ENCODE results near the gene SF3B3.

Gene SF3B3

GRCh38 chr16:70484867-70485266, 38.7 kb upstream of the SF3B3 start:
- Histone ChIP-seq H3K9ac (ENCODE audit: low read length) (no peak overlapping the region), H3K9me3 (ENCODE audit: control insufficient read depth, low read depth, low read length) (no peaks in the 10 kb centered on the region), H3K27me3 (ENCODE audit: control insufficient read depth, insufficient read depth, low read length) (no peaks in the 10 kb centered on the region), H3K4me3 (ENCODE audit: low read length) (no peak overlapping the region), H3K36me3 (ENCODE audit: control insufficient read depth, low read depth, low read length) (peaks cover 25% of the 10 kb centered on the region), H3K27ac (ENCODE audit: low read length) (no peak overlapping the region), H3K4me1 (ENCODE audit: control insufficient read depth, low read depth, low read length) (no peaks in the 10 kb centered on the region)

DNA sequence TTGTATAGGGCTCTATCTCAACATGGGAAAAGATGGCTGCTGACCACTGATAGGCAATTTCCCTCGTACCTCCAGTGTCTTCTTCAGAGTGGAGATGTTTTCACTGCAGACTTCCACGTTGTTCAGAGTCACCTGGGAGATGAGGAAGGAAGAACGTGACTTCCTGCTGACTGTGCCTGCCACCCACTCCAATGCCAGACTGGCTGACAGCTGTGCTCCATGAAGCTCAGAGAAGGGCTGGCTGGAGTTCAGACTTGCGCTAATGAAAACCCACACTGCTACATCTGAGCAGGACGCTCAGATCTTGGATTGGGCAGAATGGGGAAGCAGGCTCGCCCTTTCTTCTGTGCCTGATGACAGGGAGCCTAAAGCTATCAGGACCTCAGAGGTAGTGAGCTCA, 33.4 kb upstream of the SF3B3 start:
- H3K9ac ChIP-seq (ENCODE audit: low read length), result no peak overlapping the region
- no peaks in the 10 kb centered on the region for H3K27me3 ChIP-seq (ENCODE audit: control insufficient read depth, insufficient read depth, low read length)
- H3K27ac ChIP-seq (ENCODE audit: low read length), result no peak overlapping the region
- no peaks in the 10 kb centered on the region for H3K9me3 ChIP-seq (ENCODE audit: control insufficient read depth, low read depth, low read length)
- no peak overlapping the region for H3K4me3 ChIP-seq (ENCODE audit: low read length)
- H3K36me3 ChIP-seq (ENCODE audit: control insufficient read depth, low read depth, low read length), result peaks cover 9% of the 10 kb centered on the region
- no peaks in the 10 kb centered on the region for H3K4me1 ChIP-seq (ENCODE audit: control insufficient read depth, low read depth, low read length)

- Histone ChIP-seq H3K9me3 (ENCODE audit: control insufficient read depth, low read depth, low read length) (no peaks in the 10 kb centered on the region), H3K27ac (ENCODE audit: low read length) (no peak overlapping the region), H3K4me3 (ENCODE audit: low read length) (no peak overlapping the region), H3K36me3 (ENCODE audit: control insufficient read depth, low read depth, low read length) (peaks cover 29% of the 10 kb centered on the region), H3K9ac (ENCODE audit: low read length) (no peak overlapping the region), H3K27me3 (ENCODE audit: control insufficient read depth, insufficient read depth, low read length) (no peaks in the 10 kb centered on the region), H3K4me1 (ENCODE audit: control insufficient read depth, low read depth, low read length) (no peaks in the 10 kb centered on the region)
Measured at GRCh38 chr16:70493802-70494201, 29.8 kb upstream of the SF3B3 start.

GRCh38 chr16:70494202-70494770, 29.3 kb upstream of the SF3B3 start:
- no peaks in the 10 kb centered on the region for H3K9me3 ChIP-seq (ENCODE audit: control insufficient read depth, low read depth, low read length)

GRCh38 chr16:70494777-70495176, 28.8 kb upstream of the SF3B3 start:
- H3K27ac ChIP-seq (ENCODE audit: low read length), result no peak overlapping the region

More at GRCh38 chr16:70494202-70494770, 29.3 kb upstream of the SF3B3 start:
- H3K36me3 ChIP-seq (ENCODE audit: control insufficient read depth, low read depth, low read length), result peaks cover 30% of the 10 kb centered on the region
- H3K9ac ChIP-seq (ENCODE audit: low read length), result no peak overlapping the region
- no peaks in the 10 kb centered on the region for H3K4me1 ChIP-seq (ENCODE audit: control insufficient read depth, low read depth, low read length)
- H3K4me3 ChIP-seq (ENCODE audit: low read length), result no peak overlapping the region
- H3K27me3 ChIP-seq (ENCODE audit: control insufficient read depth, insufficient read depth, low read length), result no peaks in the 10 kb centered on the region
- no peak overlapping the region for H3K27ac ChIP-seq (ENCODE audit: low read length)

DNA sequence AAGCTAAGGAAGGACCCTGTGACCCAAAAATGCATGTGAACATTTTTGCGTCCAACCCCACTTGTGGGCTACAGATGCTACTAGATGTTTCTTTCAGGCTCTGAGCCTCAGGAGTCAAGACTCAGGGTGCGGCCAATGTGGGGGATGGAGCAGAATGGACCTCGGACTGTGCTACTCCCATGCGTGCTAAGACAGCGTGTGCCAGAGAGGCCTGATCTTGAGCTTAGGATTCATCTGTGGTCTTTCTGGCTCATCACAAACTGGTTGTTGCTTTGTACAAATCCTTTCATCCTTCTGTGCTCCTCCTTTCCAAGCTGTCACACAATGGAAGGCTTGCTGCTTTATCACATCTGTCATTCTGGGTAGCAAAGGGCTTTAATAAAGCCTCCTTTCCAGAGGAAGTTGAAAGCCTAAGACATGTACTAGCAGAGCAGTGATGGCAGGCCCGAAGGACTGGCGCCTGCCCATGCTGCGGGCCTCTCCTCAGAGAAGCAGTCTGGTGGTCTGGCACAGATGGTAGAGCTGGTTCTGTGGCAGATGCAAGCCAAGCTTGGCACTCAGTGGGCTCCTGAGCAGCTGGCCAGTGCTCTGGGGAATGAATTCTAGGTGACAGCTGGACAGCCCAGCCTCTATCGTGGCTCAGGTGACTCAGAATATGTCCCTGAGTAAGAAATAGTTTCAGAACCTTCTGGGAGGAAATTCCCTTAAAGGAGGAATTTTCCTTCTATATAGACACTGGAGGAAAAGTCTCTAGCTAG, 28.0 kb upstream of the SF3B3 start:
- Histone ChIP-seq H3K9me3 (ENCODE audit: control insufficient read depth, low read depth, low read length) (no peaks in the 10 kb centered on the region), H3K27ac (ENCODE audit: low read length) (no peak overlapping the region), H3K27me3 (ENCODE audit: control insufficient read depth, insufficient read depth, low read length) (no peaks in the 10 kb centered on the region), H3K9ac (ENCODE audit: low read length) (no peak overlapping the region), H3K4me3 (ENCODE audit: low read length) (no peak overlapping the region), H3K36me3 (ENCODE audit: control insufficient read depth, low read depth, low read length) (peaks cover 30% of the 10 kb centered on the region), H3K4me1 (ENCODE audit: control insufficient read depth, low read depth, low read length) (no peaks in the 10 kb centered on the region)

More at GRCh38 chr16:70494777-70495176, 28.8 kb upstream of the SF3B3 start:
- H3K36me3 ChIP-seq (ENCODE audit: control insufficient read depth, low read depth, low read length), result peaks cover 30% of the 10 kb centered on the region
- no peak overlapping the region for H3K4me3 ChIP-seq (ENCODE audit: low read length)
- no peaks in the 10 kb centered on the region for H3K9me3 ChIP-seq (ENCODE audit: control insufficient read depth, low read depth, low read length)
- no peaks in the 10 kb centered on the region for H3K4me1 ChIP-seq (ENCODE audit: control insufficient read depth, low read depth, low read length)
- no peak overlapping the region for H3K9ac ChIP-seq (ENCODE audit: low read length)
- H3K27me3 ChIP-seq (ENCODE audit: control insufficient read depth, insufficient read depth, low read length), result no peaks in the 10 kb centered on the region

DNA sequence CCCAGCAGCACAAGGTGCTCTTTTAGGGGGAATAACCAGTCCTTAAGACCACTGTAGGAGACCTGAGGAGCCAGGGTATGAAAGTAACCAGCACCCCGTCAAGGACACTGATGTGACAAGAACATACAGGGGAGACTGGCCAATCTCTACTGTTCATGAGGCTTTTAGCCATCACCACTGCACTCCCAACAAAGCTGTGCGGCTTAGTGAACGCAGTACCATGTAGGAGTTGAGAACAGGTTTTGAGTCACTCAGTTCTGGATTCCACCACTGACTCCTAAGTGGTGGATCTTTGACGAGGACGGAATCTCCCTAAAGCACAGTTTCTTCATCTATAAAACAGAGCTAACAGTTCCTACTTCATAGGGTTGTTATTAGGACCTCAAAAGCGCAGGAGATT, 27.1 kb upstream of the SF3B3 start:
- Histone ChIP-seq H3K27ac (ENCODE audit: low read length) (no peak overlapping the region), H3K9me3 (ENCODE audit: control insufficient read depth, low read depth, low read length) (no peaks in the 10 kb centered on the region), H3K36me3 (ENCODE audit: control insufficient read depth, low read depth, low read length) (peaks cover 30% of the 10 kb centered on the region), H3K27me3 (ENCODE audit: control insufficient read depth, insufficient read depth, low read length) (no peaks in the 10 kb centered on the region), H3K4me3 (ENCODE audit: low read length) (no peak overlapping the region), H3K4me1 (ENCODE audit: control insufficient read depth, low read depth, low read length) (no peaks in the 10 kb centered on the region), H3K9ac (ENCODE audit: low read length) (no peak overlapping the region)

DNA sequence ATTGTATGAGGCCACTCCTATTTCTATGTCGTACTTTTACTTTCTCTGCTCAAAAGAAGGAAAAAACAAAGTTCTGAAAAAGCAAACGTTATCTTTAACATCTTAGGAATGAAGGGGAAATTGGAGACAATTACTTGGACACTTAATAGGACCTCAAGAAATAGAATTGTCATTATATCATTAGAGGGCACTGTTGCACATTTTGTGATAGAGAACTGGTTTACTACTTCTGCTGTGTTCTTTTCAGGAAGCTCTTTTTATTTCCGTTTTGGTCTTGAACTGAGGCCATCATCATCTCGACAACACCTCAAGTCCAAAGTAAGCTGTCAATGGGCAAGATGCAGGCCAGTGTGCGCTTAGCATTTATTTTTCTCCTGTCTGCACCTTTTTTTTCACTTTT, 14.9 kb upstream of the SF3B3 start:
- Histone ChIP-seq H3K4me3 (ENCODE audit: low read length) (no peak overlapping the region), H3K9ac (ENCODE audit: low read length) (no peak overlapping the region), H3K36me3 (ENCODE audit: control insufficient read depth, low read depth, low read length) (peaks cover 43% of the 10 kb centered on the region), H3K4me1 (ENCODE audit: control insufficient read depth, low read depth, low read length) (no peaks in the 10 kb centered on the region), H3K27me3 (ENCODE audit: control insufficient read depth, insufficient read depth, low read length) (no peaks in the 10 kb centered on the region), H3K9me3 (ENCODE audit: control insufficient read depth, low read depth, low read length) (no peaks in the 10 kb centered on the region), H3K27ac (ENCODE audit: low read length) (no peak overlapping the region)

- no peak overlapping the region for H3K27ac ChIP-seq (ENCODE audit: low read length)
- no peak overlapping the region for H3K4me3 ChIP-seq (ENCODE audit: low read length)
- no peaks in the 10 kb centered on the region for H3K4me1 ChIP-seq (ENCODE audit: control insufficient read depth, low read depth, low read length)
- no peaks in the 10 kb centered on the region for H3K27me3 ChIP-seq (ENCODE audit: control insufficient read depth, insufficient read depth, low read length)
- no peak overlapping the region for H3K9ac ChIP-seq (ENCODE audit: low read length)
- peaks cover 51% of the 10 kb centered on the region for H3K36me3 ChIP-seq (ENCODE audit: control insufficient read depth, low read depth, low read length)
- H3K9me3 ChIP-seq (ENCODE audit: control insufficient read depth, low read depth, low read length), result no peaks in the 10 kb centered on the region
Measured at GRCh38 chr16:70510216-70510615, 13.4 kb upstream of the SF3B3 start.

- Histone ChIP-seq H3K9me3 (ENCODE audit: control insufficient read depth, low read depth, low read length) (no peaks in the 10 kb centered on the region), H3K36me3 (ENCODE audit: control insufficient read depth, low read depth, low read length) (peaks cover 52% of the 10 kb centered on the region), H3K27ac (ENCODE audit: low read length) (no peak overlapping the region), H3K4me1 (ENCODE audit: control insufficient read depth, low read depth, low read length) (no peaks in the 10 kb centered on the region), H3K9ac (ENCODE audit: low read length) (no peak overlapping the region), H3K4me3 (ENCODE audit: low read length) (no peak overlapping the region), H3K27me3 (ENCODE audit: control insufficient read depth, insufficient read depth, low read length) (no peaks in the 10 kb centered on the region)
Measured at GRCh38 chr16:70511833-70512232, 11.8 kb upstream of the SF3B3 start.

DNA sequence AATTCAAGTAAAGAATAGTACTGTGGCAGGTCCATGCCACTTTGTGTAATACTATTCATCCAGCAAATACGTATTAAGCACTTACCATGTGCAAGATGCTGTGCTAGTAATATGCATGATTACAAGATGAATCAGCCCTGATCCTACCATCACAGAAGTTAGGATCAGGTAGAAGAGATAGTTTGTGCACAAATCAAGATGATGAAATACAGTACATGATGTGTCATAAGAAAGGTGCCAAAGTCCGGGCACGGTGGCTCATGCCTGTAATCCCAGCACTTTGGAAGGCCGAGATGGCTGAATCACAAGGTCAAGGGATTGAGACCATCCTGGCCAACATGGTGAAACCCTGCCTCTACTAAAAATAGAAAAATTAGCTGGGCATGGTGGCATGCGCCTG, 11.2 kb upstream of the SF3B3 start:
- H3K9me3 ChIP-seq (ENCODE audit: control insufficient read depth, low read depth, low read length), result no peaks in the 10 kb centered on the region
- no peaks in the 10 kb centered on the region for H3K27me3 ChIP-seq (ENCODE audit: control insufficient read depth, insufficient read depth, low read length)
- H3K36me3 ChIP-seq (ENCODE audit: control insufficient read depth, low read depth, low read length), result peaks cover 58% of the 10 kb centered on the region
- H3K27ac ChIP-seq (ENCODE audit: low read length), result no peak overlapping the region
- no peak overlapping the region for H3K4me3 ChIP-seq (ENCODE audit: low read length)
- H3K4me1 ChIP-seq (ENCODE audit: control insufficient read depth, low read depth, low read length), result no peaks in the 10 kb centered on the region
- no peak overlapping the region for H3K9ac ChIP-seq (ENCODE audit: low read length)
